ENCODE data around the gene CYBA. TPM values are rescaled to one million over a fixed set of nuclear protein-coding genes. Genes with fewer than 3 reads are reported as not detected.

The CYBA gene
- total RNA-seq, 2 donors from 2014 or later = 58.9 to 131 TPM

DNA sequence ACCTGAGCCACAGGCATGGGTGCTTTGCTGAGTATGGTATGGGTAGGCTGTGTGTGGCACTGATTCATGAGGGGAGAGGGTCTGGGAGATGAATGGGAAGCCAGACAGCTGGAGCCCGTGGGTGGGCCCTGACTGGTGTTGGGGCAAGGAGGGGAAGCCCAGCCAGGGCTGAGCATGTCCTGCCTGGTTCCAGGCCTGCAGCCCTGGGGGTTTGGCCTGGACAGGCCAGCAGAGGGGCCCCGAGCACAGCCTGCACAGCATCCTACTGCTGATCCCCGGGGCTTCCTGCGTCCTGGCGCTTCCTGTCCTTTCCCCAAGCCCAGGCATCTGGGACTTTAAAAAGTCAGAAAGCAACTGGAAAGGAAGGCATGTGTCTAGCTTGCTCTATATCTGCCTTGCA lies 16.6 kb upstream of the CYBA start:
- DNase-seq (no peak), ATAC-seq (no peak)
- intact Hi-C loops (cut with DNase I) = no loop called here

DNA sequence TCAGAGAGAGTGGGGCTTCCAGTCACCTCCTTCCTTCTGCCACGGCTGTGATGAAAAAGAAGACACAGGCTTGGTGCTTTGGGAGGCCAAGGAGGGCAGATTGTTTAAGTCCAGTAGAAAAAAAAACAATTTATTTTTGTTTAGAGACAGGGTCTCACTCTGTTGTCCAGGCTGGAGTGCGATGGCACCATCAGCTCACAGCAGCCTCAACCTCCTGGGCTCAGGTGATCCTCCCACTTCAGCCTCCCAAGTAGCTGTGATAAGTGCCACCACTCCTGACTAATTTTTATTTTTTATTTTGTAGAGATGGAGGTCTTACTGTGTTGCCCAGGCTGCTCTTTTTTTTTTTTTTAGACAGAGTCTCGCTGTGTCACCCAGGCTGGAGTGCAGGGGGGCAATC lies 14.7 kb upstream of the CYBA start:
- DNase-seq = no peak
- ATAC-seq = no peak
- intact Hi-C loops (cut with DNase I) = no loop called here

DNA sequence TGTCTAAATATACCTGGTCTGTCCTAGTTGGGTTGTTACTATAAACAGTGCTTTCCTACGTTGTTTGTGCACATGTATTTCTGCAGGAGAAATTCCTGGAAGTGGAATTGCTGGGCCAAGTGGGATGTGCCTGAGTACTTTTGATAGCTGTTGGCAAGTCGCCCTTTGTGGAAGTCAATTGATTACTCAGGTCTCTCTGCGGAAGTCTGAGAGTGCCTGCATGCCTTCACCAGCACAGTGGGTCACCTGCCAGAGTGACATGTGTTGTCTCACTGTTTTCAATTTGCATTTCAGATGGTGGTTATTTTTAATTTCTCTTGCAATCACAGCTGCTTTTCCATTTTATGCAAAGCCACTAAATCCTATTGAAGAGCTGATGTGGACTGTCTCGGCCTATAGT lies 14.3 kb upstream of the CYBA start:
- no peak for DNase-seq

DNA sequence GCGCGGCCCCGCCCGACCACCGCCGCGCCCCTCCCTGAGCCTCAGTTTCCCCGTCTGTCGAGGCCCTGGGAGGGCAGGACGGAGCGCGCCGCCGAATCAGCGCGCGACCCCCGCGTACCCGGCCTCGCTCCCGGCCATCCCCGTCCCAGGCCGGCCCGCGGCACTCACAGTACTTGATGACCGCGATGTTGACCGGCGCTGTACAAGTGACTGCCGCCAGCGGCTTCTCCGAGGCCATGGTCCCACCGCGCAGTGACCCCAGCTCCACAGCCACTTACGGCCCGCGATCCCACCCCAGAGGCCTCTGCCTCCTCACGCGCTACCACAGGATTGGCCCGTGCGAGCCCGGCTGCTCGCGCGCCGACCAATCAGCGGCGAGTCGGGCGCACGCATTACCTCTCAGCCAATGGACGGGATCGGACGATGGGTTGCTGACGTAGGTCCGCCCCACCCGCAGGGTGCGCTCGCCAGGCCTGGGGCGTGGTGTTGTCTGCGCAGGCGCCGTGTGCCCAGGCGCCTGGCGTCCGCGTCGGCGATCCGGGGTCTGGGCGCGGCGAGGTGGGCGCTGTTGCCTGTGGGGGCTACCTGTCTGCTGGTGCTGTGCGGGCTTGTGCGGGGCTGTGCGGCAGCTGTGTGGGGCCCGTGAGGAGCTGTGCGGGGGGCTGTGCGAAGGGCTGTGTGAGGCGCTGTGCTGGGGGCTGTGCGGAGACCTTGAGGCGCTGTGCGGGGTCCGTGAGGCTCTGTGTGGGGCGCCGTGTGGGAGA lies 12.2 kb upstream of the CYBA start, which contains the start of gene MVD:
MVD (minus strand) TSS at position 249 of the 764 bp plus-strand sequence; CDS start at position 238, 11 bp downstream.
- DNase-seq (peak; percentile 98), ATAC-seq (peak; percentile 99)
- intact Hi-C loops (cut with DNase I) = no loop called here

More for the DNA sequence above, 14.3 kb upstream of the CYBA start:
- intact Hi-C loops (cut with DNase I) = no loop called here
- no peak for ATAC-seq

DNA sequence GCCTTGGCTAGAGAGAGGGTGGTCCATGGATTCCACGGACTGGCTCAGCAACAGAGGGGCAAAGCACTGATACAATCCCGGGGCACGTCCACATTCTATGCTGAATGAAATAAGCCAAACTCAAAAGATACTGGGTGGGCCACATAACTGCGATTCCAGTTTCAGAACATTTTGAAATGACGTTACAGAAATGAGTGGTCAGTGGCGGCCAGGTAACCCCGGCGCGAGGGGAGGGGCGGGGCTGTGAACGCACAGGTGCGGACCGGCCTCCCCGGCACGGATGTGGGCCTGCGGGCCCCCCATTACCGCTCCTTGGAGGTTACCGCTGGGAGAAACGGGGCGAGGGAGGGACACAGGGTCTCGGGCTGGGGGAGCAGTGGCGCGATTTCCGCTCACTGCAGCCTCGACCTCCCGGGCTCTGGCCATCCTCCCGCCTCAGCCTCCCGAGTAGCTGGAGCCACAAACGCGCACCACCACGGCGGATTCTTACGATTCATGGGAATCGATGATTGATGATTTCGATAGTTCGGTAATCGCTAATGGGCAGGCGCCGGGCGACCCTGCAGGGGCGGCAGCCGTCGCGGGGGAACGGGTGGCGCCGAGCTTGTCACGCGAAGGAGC lies 11.5 kb upstream of the CYBA start:
- intact Hi-C loops (cut with DNase I) = no loop called here
- DNase-seq = no peak
- peak in 1 of 2 donors; percentile 0 for ATAC-seq

DNA sequence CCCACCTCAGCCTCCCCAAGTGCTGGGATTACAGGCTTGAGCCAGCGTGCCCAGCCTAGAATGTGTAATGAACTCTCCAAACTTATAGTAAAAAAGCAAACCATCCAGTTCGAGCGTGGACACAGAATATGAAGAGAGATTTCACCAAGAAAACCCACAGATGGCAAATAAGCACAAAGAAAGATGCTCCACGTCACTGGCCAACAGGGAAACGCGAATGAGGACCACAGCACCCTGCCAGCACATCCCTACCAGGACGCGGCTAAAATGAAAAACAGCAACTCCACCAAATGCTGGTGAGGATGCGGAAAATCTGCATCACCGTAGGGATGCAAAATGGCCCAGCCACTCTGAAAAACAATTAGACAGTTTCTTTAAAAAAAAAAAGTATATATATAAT lies 10.6 kb upstream of the CYBA start:
- intact Hi-C loops (cut with DNase I) = no loop called here
- ATAC-seq (no peak), DNase-seq (no peak)

DNA sequence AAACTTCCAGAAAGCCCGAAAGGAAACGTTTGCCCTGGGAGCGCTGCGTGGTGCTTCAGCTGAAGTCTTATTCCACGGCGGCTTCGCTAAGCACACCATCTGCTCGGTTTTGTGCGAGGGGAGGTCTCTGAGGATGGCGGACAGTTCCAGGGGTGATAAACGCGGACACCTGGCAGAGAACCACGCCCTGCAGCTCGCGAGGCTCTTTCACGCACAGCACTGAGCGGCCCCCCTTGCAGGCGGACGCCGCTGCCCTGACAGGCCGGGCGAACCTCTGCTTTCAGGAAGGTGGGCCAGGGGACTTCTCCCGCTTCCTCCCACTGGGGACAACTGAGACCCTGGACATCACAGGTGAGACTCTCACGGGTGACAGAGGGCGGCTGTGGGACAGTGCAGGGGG lies 8.3 kb upstream of the CYBA start:
- ATAC-seq = no peak
- intact Hi-C loops (cut with DNase I) = no loop called here
- DNase-seq = no peak

DNA sequence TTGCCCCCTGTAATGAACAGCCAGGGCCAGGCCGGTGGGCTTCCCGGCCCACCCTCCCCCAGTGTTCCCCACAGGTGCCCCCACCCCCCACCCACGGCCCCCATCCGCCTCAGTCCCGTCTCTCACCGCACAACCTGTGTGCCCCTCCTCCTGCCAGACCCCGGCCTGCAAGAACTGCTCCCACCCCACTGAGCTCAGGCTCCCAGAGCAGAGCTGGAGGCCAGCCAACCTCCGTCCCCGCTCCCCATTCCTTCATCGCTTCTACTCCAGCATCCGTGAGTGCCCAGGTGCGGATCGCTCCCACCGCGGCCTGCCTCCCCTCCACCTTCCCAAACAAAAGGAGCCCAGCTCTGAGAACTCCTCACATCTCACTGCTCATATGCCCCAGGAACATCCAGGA lies 7.9 kb upstream of the CYBA start:
- intact Hi-C loops (cut with DNase I) = no loop called here
- no peak for ATAC-seq
- no peak for DNase-seq

DNA sequence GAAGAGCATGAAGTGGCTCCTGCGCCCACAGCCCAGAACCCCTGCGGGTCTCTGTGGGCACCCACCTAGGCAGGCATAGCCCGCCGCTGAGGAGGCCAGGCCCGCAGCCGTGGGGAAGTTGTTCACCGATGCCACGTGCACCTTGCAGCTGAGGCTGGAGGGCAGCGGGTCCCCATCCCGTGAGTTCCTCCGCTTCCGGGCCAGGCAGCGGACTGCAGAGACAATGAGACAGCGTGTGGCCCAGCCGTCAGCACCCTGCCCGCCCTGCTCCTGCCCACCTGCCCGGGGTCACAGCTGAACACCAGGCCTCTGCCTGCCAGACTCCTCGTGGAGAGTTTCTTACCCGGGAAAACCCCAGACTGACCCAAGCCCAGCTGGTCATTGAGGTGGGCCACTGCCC lies 6.5 kb upstream of the CYBA start:
- intact Hi-C loops (cut with DNase I) = no loop called here
- ATAC-seq (no peak), DNase-seq (no peak)

DNA sequence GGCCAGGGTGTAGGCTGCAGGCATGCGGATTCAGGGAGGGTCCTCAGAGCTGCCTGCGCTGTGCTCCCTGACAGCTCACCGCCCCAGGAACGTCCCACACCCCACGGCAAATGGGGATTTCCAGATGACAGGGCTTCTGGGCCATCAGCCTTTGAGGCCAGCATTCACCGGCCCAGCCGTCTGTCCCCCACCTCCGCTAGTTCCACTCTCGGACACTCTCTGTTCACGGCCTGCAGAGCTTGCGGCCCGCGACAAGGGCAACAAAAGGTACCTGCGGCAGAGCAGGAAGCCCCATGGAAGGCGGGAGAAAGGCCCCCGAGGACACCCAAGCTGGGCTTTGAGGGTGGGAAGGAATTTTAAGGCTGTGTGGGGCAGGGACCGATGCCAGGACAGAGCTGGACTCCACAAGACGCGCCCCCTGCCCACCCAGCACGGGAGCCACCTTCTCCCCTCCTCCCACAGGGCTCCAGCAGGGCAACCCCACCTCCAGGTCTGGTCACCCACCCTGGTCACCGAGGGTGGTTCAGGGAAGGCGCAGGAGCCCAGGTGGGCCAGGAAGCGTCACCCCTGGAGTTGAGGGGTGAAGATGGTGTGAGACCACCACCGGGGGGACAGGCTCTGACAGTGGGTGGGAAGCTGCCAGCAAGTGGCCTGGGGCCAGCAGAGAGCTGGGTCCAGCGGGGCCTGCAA lies 5.6 kb upstream of the CYBA start:
- DNase-seq (no peak), ATAC-seq (no peak)
- intact Hi-C loops (cut with DNase I) = no loop called here

DNA sequence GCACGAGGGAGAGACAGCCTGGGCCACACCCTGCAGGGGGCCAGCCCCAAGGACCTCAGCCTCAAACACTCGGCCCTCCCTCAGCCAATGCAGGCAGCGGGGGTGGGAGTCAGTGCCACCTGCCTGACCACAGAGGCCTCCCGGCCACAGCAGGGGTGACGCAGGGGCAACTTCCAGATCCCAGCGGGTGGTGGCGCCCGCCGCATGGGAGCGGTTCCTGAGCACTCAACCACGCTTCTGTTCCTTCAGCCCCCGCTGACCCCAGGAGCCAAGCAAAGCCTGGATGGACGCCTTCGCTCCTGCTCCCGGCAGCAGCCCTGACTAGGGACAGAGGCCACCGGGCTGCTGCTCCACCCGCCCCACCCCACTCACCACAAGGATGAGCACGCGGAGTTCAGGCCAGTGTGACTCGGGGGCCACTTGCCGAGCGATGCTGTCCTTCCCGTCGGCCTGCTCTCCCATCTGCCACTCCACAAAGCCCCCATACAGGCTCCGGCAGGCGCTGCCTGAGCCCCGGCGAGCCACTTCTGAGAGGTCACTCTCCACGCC lies 5.0 kb upstream of the CYBA start:
- no peak for ATAC-seq
- intact Hi-C loops (cut with DNase I) = no loop called here
- DNase-seq = no peak

DNA sequence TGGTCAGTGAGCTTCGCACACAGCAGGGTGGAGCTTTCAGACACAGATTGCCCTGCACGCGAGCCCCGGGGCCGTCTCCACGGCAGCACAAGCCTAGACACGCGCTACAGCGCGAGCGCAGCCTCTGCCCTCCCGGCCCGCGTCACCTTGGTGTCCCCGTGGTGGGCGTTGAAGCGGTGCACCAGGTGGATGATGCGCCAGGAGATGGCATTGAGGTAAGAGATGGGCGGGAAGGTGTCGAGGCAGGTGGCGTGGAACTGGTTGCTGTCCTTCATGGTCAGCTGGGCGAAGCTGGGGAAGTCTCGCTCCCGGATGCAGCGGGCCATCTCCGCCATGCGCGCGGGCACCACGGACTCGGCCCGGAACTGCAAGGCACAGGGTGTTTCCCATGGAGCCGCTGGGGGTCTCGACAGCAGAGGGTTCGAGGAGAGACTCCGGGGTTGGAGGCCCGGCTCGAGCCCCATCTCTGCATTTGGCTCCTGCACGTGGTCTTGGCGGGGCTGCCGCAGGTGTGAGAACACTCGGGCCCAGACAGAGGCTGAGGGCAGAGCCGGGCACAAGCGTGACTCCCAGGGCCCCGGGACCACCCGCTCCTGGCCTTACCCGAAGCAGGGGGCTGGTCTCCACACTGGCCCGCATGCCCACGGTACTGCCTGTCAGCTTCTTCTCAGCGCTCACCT lies 4.3 kb upstream of the CYBA start:
- DNase-seq (no peak), ATAC-seq (no peak)
- intact Hi-C loops (cut with DNase I) = no loop called here

DNA sequence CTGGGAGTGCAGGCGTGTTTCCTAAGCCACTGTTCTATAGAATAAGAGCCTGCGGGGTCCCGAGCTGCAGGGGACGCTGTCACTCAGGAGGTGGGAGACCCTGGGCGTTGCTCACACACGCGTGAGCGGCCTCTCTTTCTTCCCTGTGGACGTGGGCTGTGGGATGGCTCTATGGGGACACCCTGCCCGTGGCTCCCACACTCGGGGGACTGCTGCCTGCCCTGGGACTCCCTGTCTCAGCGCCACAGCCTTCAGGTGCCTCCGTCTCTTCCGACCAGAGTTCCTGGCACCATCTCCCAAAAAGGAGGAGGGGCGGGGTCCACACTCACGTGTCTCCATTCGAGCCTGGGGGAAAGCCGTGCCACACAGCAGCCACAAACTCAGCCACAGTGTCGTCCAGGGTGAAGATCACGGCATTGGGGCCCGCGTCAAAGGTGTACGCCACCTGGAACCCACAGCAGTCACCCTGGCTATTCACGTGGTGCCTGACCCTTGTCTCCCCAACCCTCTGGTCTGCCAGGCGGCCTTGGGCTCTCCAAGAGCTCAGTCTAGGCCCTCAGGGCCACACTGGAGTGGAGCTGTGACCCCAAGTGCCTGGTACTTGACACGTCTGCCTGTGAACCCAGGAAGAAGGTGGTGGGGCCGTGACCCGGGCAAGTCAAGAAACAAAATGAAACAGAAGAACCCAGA lies 3.7 kb upstream of the CYBA start:
- DNase-seq = no peak
- no peak for ATAC-seq
- intact Hi-C loops (cut with DNase I) = no loop called here

DNA sequence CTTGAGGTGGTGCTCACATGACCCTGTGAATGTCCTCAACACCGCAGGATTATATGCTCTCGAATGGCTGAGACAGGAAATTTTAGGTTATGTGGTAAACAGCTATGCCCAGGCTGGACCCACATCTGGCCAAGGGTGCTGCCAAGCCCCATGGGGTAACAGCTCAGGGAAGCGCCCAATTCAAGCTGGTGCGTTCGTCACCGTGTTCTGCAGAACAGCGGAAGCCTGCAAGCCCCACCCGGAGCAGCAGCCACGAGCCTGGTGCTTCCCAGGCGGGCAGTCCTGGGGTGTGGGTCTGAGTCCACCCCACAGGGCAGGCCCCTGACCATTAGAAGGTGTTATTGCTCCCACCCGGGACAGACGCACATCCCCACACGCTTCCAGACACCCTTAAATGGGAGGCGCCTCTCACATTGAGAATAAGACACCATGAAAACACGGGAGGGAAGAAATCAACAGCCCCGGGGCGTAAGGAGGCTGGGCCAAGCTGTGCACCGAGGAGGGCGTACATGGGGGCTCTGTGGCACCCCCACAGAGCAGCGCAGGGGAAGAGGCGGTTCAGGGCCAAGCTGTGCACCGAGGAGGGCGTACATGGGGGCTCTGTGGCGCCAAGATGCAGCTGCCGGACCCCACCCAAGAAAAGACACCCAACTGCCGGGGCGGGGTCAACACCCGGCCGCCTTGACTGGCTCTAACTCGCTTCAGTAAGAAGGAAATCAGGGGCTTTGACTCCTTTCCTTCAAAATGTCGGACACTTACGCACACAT lies 2.9 kb upstream of the CYBA start:
- DNase-seq (no peak), ATAC-seq (no peak)
- intact Hi-C loops (cut with DNase I) = no loop called here

DNA sequence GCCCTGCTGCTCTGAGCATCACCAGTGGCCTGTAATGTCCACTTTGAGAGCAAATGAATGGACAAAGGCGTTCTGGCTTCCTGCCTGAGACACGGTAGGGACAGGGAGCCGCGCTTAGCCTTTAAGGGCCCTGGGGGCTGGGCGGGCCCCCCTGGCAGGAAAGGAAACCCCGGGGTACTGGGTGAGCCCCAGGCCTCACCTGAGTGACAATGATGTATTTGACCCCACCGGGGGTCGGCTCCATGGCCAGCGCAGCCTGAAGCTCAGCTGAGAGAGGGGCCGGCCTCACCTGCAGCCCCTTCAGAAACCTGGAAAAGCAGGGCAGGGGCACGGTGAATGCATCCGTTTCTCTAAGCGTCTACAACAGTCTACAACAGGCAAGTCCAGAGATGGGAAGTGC lies 2.2 kb upstream of the CYBA start:
- intact Hi-C loops (cut with DNase I) = no loop called here
- DNase-seq (no peak), ATAC-seq (no peak)

DNA sequence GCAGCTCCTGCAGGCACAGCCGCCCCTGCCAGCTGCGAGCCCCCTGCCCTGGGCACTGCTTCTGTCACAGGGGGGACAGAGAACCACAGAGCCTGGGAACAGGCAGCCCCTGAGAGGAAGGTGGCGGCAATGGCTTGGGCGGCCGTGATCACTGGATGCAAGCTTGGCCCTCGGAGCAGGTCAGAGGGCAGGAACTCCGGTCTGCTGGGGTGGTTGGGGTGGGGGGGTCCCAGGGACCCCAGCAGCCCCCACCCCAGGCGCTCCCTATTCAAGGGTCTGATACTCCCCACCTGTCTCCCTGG lies 1.9 kb upstream of the CYBA start:
- intact Hi-C loops (cut with DNase I) = no loop called here
- no peak for DNase-seq
- ATAC-seq = no peak

DNA sequence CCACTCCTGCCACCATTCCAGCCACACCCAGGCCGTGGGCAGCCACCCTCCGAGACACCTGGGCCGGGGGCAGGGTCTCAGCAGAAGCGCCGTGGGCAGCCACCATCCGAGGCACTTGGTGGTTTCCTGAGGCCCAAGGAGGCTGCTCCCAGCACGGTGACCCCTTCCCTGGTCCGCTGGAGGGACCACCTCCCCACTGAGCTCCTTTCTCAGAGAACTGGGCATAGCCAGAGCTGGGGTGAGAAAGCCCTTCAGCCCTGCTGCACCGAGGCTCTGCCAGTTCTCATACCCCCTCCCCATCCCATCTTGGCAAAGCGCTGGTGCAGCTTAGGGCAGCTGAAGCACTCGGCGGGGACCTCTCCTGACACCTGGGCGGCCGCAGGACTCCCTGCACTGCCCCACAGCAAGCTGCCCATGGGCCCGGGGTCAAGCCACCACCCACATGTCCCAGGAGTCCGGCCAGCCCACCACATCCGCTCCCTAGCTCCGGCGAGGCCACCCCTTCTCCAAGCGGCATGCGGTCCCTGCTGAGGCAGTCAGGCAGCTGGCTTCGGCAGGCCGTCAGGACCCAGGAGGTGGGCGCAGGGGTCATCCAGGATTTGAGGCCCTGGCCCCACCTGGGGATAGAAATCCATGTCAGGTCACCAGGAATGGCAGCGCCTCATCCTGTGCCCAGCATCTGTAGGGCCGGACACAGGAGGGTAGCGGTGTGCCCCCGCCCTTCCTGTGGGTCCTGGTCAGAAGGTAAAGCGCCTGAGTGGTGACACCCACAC lies 1.3 kb upstream of the CYBA start:
- ATAC-seq (no peak), DNase-seq (no peak)
- intact Hi-C loops (cut with DNase I) = no loop called here

All from left cardiac atrium (tissue), 4 donors.